WTC11 (cell line): ENCODE data around the gene CLEC16A.

Experiments used
- ATF1 ChIP-seq: sonication (generic); formaldehyde crosslinking; IDR thresholded peaks from 2 replicates; pipeline ENCODE4 v1.8.1; 2023; ENCODE audit warnings: mild to moderate bottlenecking, moderate library complexity, missing genetic modification reagents
- ATF2 ChIP-seq: sonication (generic); formaldehyde crosslinking; IDR thresholded peaks from 2 replicates; pipeline ENCODE4 v1.8.1; 2022; ENCODE audit warnings: low read depth, missing genetic modification reagents, borderline replicate concordance
- CREB1 ChIP-seq: sonication (generic); formaldehyde crosslinking; IDR thresholded peaks from 2 replicates; pipeline ENCODE4 v1.8.0; 2023; ENCODE audit warnings: mild to moderate bottlenecking, missing genetic modification reagents
- ELF4 ChIP-seq: sonication (generic); formaldehyde crosslinking; IDR thresholded peaks from 2 replicates; pipeline ENCODE4 v1.8.1; 2022; ENCODE audit warnings: low read depth, mild to moderate bottlenecking, moderate library complexity, missing genetic modification reagents
- FOXK1 ChIP-seq: sonication (generic); formaldehyde crosslinking; IDR thresholded peaks from 2 replicates; pipeline ENCODE4 v1.8.0; 2022; ENCODE audit warnings: mild to moderate bottlenecking, moderate library complexity, missing genetic modification reagents
- IRF2 ChIP-seq: sonication (generic); formaldehyde crosslinking; IDR thresholded peaks from 2 replicates; pipeline ENCODE4 v1.8.0; 2022; ENCODE audit warnings: low read depth, missing genetic modification reagents, borderline replicate concordance
- ZNF121 ChIP-seq: sonication (generic); formaldehyde crosslinking; IDR thresholded peaks from 2 replicates; pipeline ENCODE4 v1.8.0; 2023; ENCODE audit warnings: missing genetic modification reagents
- ZSCAN18 ChIP-seq: fragments of 250-450 bp; sonication (Bioruptor Pico); IDR thresholded peaks from 2 replicates; pipeline ENCODE4 v2.1.2; 2022; ENCODE audit warnings: mild to moderate bottlenecking, moderate library complexity
- TF ChIP-seq, protein P1 (sequence below): fragments of 200-600 bp; IDR thresholded peaks from 2 replicates; pipeline ENCODE4 v1.8.0; 2022; ENCODE audit warnings: antibody characterized with exemption
- TF ChIP-seq, protein P2 (sequence below): sonication (generic); formaldehyde crosslinking; IDR thresholded peaks from 2 replicates; pipeline ENCODE4 v1.8.1; 2023; ENCODE audit warnings: mild to moderate bottlenecking, missing genetic modification reagents

- TF ChIP-seq CREB1 (CRISPR knock-in tag), result no peak
- TF ChIP-seq ELF4 (CRISPR knock-in tag), result no peak
- TF ChIP-seq, protein P1, sequence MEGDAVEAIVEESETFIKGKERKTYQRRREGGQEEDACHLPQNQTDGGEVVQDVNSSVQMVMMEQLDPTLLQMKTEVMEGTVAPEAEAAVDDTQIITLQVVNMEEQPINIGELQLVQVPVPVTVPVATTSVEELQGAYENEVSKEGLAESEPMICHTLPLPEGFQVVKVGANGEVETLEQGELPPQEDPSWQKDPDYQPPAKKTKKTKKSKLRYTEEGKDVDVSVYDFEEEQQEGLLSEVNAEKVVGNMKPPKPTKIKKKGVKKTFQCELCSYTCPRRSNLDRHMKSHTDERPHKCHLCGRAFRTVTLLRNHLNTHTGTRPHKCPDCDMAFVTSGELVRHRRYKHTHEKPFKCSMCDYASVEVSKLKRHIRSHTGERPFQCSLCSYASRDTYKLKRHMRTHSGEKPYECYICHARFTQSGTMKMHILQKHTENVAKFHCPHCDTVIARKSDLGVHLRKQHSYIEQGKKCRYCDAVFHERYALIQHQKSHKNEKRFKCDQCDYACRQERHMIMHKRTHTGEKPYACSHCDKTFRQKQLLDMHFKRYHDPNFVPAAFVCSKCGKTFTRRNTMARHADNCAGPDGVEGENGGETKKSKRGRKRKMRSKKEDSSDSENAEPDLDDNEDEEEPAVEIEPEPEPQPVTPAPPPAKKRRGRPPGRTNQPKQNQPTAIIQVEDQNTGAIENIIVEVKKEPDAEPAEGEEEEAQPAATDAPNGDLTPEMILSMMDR, result no peak
- TF ChIP-seq, protein P2, sequence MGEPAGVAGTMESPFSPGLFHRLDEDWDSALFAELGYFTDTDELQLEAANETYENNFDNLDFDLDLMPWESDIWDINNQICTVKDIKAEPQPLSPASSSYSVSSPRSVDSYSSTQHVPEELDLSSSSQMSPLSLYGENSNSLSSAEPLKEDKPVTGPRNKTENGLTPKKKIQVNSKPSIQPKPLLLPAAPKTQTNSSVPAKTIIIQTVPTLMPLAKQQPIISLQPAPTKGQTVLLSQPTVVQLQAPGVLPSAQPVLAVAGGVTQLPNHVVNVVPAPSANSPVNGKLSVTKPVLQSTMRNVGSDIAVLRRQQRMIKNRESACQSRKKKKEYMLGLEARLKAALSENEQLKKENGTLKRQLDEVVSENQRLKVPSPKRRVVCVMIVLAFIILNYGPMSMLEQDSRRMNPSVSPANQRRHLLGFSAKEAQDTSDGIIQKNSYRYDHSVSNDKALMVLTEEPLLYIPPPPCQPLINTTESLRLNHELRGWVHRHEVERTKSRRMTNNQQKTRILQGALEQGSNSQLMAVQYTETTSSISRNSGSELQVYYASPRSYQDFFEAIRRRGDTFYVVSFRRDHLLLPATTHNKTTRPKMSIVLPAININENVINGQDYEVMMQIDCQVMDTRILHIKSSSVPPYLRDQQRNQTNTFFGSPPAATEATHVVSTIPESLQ, result no peak
- no peak for TF ChIP-seq ATF1 (CRISPR knock-in tag)
- no peak for TF ChIP-seq FOXK1 (CRISPR knock-in tag)
- TF ChIP-seq ZNF121 (CRISPR knock-in tag), result no peak
- TF ChIP-seq IRF2 (CRISPR knock-in tag), result no peak
- TF ChIP-seq ATF2 (CRISPR knock-in tag), result no peak
- no peak for TF ChIP-seq ZSCAN18
These were observed 182.2 kb downstream of the CLEC16A start for GRCh38 chr16:11126399-11127054.
